Measurements from ENCODE around the gene OVOL2.
"Not testable (repeated sequence)": the region's sequence is repeated elsewhere in the genome, so short reads cannot be mapped to it uniquely, and the experiment has no call there.

OVOL2 gene

GRCh38 chr20:18057101-18057993, at the start of gene OVOL2:
Gene OVOL2, minus strand, starts transcription at chr20:18057916. Its CDS starts 282 bp downstream, at chr20:18057634.
- DNase-seq, result peak; percentile 51

DNA sequence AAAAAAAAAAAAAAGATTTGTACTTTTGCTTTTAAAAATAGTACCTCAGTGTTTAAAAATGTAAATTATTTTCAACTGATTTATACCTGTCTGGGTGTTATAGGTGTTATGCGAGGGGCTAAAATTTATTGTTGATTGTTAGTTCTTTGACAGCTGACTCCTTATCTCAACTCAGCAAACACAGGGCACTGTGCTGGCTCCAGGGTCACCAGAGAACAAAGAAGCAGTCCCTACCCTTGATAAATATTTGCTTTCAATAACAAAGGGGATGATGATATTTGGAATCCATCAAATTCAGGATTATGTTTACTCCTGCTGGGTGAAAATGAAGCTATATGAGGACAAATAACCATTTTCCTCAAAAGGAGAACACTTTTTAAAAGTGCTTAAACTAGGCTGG, 45.8 kb upstream of the OVOL2 start:
- DNase-seq, result no peak

- no peak for DNase-seq
These were observed 43.6 kb upstream of the OVOL2 start for GRCh38 chr20:18101125-18101810.

DNA sequence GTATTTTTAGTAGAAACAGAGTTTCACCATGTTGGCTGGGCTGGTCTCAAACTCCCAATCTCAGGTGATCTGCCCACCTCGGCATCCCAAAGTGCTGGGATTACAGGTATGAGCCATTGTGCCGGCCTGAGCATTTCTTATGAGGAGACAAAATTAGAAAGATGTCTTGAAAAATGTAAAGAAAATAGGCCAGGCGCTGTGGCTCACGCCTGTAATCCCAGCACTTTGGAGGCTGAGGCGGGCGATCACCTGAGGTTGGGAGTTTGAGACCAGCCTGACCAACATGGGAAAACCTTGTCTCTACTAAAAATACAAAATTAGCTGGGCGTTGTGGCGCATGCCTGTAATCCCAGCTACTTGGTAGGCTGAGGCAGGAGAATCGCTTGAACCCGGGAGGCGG, 42.9 kb upstream of the OVOL2 start:
- not testable (repeated sequence) for DNase-seq

GRCh38 chr20:18094191-18094590, 36.5 kb upstream of the OVOL2 start:
- DNase-seq, result no peak

GRCh38 chr20:18093388-18093787, 35.7 kb upstream of the OVOL2 start:
- DNase-seq, result no peak

DNA sequence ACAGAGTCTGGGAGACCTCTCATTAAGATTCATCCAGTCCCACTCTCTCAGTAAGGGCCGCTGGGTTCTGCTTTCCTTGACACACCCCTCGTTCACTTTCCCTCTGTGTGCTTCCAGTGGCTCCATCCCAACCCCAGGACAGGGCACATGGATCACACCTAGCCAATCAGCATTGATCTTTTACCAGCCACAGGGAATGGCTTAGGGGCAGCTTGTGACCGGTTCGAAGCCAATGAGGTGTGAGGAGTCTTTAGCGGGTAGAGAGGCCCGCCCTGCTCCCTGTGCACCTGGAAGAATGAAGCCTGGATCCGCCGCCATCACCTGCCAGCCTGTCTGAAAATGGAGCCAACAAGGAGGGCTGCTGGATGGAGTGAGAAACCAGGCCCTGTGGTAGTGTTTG, 35.2 kb upstream of the OVOL2 start:
- DNase-seq, result no peak

DNA sequence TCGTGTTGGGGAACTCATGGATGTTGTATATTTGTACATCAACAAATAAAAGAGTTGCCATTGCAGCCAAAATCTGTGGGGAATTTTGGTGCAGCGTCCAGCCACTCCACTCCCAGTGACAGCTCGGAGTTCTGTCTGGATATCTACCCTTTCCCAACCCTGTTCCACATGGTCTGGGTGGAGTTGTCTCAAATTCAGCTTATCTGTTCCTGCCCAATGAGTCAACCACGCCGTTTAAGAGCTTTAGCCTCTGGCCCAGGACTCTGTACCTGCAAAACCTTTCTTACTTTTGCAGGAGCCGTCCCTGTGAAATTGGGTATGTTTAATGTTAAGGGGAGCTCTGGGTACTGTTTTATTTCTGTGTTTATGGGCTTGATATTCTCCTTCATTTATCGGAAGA, 33.9 kb upstream of the OVOL2 start:
- DNase-seq, result no peak

GRCh38 chr20:18090477-18090876, 32.8 kb upstream of the OVOL2 start:
- no peak for DNase-seq

- no peak for DNase-seq
These were observed 32.3 kb upstream of the OVOL2 start for GRCh38 chr20:18090044-18090443.

GRCh38 chr20:18088841-18089240, 31.1 kb upstream of the OVOL2 start:
- not testable (repeated sequence) for DNase-seq

GRCh38 chr20:18088298-18088697, 30.6 kb upstream of the OVOL2 start:
- DNase-seq, result not testable (repeated sequence)

DNA sequence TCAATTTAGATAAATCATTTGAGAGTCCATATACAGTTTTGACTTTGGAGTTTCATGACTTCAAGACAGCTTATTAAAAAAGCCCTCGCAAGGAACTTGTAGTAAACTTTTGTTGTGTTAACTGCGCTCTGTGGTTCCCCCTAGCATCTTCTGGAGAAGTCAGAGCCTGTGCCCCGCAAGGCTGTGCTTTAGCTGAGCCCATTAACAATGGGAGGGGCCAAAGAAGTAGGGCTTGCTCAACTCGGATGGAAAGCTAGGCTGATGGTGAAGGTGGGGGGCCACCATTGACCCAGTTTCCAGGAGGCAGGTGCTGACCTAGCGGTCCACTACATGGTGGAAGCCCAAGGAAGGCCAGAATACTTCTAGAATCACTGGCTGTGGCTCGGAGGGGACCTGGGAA, 29.3 kb upstream of the OVOL2 start:
- no peak for DNase-seq

- DNase-seq, result not testable (repeated sequence)
These were observed 23.1 kb upstream of the OVOL2 start for GRCh38 chr20:18080836-18081235.

DNA sequence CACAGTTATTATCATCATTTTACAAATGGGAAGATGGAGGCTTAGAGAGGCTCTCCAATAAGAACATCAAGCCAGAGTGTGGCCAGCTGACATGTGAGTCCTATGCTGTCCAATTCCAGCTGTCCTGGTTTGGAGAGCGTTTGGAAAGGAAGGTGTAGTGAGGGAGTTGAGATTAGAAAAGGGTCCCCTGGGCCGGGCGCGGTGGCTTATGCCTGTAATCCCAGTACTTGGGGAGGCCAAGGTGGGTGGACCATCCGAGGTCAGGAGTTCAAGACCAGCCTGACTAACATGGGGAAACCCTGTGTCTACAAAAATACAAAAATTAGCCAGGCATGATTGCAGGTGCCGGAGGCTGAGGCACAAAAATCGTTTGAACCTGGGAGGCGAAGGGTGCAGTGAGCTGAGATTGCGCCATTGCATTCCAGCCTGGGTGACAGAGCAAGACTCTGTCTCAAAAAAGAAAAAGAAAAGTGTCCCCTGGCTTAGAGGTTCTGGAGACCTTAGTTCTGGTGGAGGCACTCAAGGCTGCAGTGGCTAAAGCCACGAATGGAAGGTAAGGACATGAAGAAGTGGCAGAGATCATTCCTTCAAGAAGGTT, 22.1 kb upstream of the OVOL2 start:
- DNase-seq, result no peak

DNA sequence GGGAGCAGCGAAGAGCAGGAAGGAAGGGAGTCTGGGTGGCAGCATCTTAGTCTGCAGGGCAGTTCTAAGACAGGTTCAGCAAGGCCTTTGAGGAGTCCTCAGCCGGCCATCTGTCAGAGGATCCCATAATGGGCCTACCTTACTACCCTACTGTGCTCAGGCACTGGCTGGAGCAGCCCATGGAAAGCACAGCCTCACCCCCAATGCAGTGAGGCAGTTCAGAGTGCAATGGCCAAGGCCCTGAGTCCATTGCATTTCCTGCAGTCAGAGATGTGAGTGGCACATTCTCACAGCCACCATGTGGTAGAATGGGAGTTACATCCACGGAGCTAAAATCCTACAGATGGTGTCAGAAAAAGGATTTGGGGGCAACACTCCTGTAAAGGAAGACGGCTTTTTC, 19.4 kb upstream of the OVOL2 start:
- no peak for DNase-seq

- DNase-seq, result no peak
These were observed 14.8 kb upstream of the OVOL2 start for GRCh38 chr20:18072532-18072931.

DNA sequence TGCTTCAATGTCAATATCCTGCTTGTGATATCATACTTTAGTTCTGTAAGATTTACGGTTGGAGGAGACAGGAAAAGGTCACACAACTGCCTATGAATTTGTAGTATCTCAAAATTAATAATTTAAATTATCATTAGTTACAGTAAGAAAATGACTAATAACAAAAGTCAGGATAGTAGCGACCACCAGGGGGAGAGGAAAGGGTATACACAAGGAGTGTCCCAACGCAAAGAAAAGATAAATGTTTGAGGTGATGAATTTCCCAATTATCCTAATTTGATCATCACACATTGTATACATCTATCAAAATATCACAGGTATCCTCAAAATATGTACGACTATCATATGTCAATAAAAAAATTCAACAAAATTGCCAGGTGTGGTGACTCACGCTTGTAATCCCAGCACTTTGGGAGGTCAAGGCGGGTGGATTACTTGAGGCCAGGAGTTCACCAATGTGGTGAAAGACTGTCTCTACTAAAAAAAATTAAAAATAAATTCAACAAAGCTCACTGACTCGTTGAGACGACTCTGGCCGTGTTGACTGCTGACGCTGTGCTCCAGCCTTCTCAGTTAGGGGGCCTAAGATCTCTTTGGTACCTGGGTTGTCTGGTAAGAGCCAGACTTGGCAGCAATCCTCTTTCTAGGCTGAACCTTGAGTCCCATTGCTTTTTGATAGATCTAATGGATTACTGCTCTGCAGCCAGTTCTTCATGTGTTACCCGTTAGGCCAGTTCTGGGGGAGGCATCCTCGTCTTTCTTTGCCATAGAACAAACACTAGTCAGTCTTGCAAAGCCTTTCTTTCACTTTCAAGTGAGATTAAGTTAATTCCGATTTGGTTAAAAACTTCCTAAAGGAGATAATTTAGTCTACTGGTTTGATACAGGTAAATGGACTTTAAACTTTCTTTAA, 9.0 kb upstream of the OVOL2 start:
- no peak for DNase-seq

DNA sequence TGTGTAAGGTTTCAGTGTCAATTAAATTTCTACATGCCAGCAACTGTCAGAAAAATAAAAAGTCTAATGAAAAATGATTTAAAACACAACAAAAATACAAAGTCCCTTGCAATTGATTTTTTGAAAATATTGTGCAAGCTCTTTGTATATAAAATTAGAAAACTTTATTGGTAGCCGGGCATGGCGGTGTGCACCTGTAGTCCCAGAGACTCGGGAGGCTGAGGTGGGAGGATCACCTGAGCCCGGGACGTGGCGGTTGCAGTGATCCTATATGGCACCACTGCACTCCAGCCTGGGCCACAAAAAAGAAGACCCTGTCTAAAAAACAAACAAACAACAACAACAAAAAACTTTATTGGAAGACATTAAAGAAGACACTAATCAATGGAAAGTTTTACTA, 6.0 kb upstream of the OVOL2 start:
- DNase-seq, result no peak

DNA sequence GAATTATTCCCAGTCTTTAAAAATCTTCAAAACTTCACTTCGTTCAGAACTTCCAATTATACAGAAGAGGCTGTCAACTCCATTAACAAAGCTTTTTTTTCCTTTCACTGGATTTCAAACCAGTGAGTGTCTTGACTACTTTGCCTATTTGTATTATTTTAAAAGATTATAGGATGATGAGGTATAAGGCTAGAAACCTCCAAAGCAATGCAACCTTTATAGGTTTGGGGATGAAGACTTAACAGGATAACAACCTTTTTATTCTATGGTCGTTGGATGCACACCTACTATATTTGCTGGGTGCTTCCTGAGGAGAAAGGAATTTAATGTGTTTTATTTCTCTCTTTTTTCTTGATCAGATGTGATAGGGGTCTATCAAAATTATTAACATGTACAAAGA, 1.9 kb upstream of the OVOL2 start:
- no peak for DNase-seq

DNA sequence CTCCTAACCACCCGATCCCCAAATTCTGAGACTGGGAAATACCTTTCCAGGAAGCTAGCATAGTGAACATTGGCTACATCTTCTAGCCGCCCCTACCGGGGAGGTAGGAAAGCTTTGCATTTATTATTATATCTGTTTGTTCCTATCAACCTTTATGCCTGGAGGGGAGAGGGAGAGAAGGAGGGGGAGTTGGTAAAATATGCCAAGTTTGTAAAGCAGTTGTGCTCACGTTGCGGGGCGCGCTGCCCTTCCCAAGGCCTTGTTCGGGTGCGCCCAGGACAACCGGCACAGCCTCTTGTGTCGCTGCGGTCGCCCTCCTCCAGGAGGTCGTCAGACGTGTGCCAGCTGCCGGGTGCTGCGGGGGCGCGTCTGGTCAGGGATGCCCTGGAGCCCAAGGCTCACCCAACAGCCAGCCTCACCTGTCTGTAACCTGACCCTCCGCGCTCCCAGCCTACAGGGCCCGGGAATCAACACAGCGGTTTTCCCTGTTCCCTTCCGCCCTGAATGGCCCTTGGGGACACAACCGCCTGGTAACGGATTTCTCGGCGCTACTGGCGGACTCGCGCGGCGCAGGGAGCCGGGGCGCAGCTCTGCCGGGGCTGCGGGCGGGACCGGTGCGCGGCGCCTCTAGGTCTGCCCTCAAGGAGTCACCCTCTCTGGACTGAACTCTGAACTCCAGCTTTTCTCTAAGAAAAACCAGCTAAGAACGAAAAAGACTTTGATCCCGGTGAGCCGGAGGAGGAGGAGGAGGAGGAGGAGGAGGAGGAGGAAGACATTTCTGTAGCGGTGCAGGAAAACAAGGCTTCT, 1.1 kb upstream of the OVOL2 start:
- peak; percentile 51 for DNase-seq

GRCh38 chr20:18057994-18058349, 256 bp upstream of the OVOL2 start:
- peak; percentile 46 for DNase-seq
